Activated CD4-positive, alpha-beta T cell treated with anti-CD3 and anti-CD28 coated beads, Interleukin-2, amount 10 ng/mL, durations not matched to agents 7 days and 5 days (primary cell): ENCODE results near the gene PAXX. TPM values are rescaled to one million over a fixed set of nuclear protein-coding genes. Genes with fewer than 3 reads are reported as not detected.
"Not testable (repeated sequence)": the region's sequence is repeated elsewhere in the genome, so short reads cannot be mapped to it uniquely, and the experiment has no call there.

Experiments used
- CTCF ChIA-PET: fragments of 350-600 bp; sonication (Branson Sonifier 250); formaldehyde crosslinking; loops from one replicate; lab custom pipeline; 2021; ENCODE audit warnings: antibody characterized with exemption; lab: Charles Lee
- POLR2A ChIA-PET: fragments of 350-600 bp; sonication (Branson Sonifier 250); formaldehyde crosslinking; loops from one replicate; lab custom pipeline; 2021; ENCODE audit warnings: antibody characterized with exemption; lab: Charles Lee
- DNase-seq: peaks from one replicate; pipeline ENCODE4 v3.0.0-alpha.2; 2020
- H3K27ac Mint-ChIP-seq: one replicate; pipeline ENCODE4 v1.8.0; 2021; ENCODE audit warnings: mild to moderate bottlenecking, moderate library complexity, mixed read lengths
- H3K27me3 Mint-ChIP-seq: one replicate; pipeline ENCODE4 v1.8.0; 2021; ENCODE audit warnings: mixed read lengths
- H3K36me3 Mint-ChIP-seq: one replicate; pipeline ENCODE4 v1.8.0; 2021; ENCODE audit warnings: low read depth, mixed read lengths
- H3K4me1 Mint-ChIP-seq: one replicate; pipeline ENCODE4 v1.8.0; 2021; ENCODE audit warnings: mixed read lengths
- H3K4me3 Mint-ChIP-seq: one replicate; pipeline ENCODE4 v1.8.0; 2021; ENCODE audit warnings: mild to moderate bottlenecking, moderate library complexity, mixed read lengths
- H3K9me3 Mint-ChIP-seq: one replicate; pipeline ENCODE4 v1.8.0; 2021; ENCODE audit warnings: mixed read lengths
- total RNA-seq, 2 experiments: library from RNA; stranded (reverse); gene quantifications; one replicate each; pipeline ENCODE4 v1.2.3, GENCODE V29; 2021

Gene PAXX
- total RNA-seq, 2 experiments from 2014 or later, result 80.2 to 98.4 TPM

DNA sequence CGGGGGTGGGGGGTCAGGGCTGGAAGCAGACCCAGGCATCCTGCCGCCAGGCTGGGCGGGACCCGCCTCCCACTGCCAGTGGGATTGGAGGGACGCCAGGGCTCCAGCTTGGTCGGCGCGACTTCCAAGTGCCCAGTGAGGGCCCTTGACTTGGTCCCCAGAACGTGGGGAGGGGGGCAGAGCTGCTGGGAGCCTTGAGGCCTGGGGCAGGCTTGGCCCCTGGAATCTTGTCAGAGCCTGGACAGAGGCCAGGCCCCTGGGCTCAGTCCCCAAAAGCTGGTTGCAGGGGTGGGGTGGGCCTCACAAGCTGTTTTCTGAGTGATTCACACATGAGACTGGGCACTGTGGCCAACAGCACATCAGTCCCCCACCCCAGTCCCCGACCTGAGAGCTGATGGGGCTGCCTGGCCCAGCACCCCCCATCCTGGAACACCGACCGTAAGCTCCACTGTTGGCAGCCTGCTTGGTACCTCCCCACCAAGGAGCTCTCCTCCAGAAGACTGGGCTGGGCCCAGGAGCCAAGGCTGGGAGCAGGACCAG is 3.6 kb downstream of the PAXX start:
- Mint-ChIP-seq H3K36me3 (peaks cover 7% of the 10 kb centered on the region), H3K9me3 (no peaks in the 10 kb centered on the region), H3K27me3 (peaks cover 6% of the 10 kb centered on the region), H3K4me3 (peak overlapping the region; percentile 59), H3K27ac (peak overlapping the region; percentile 81), H3K4me1 (peaks cover 55% of the 10 kb centered on the region)
- POLR2A ChIA-PET, result no interaction called here
- CTCF ChIA-PET, result interaction anchor here (0.5 to 2.6 kb wide), 6 partner anchors 18 to 173 kb away, joined by 3 to 15 read pairs (median 6); partner anchors contain the start of gene AJM1
- DNase-seq, result no peak

DNA sequence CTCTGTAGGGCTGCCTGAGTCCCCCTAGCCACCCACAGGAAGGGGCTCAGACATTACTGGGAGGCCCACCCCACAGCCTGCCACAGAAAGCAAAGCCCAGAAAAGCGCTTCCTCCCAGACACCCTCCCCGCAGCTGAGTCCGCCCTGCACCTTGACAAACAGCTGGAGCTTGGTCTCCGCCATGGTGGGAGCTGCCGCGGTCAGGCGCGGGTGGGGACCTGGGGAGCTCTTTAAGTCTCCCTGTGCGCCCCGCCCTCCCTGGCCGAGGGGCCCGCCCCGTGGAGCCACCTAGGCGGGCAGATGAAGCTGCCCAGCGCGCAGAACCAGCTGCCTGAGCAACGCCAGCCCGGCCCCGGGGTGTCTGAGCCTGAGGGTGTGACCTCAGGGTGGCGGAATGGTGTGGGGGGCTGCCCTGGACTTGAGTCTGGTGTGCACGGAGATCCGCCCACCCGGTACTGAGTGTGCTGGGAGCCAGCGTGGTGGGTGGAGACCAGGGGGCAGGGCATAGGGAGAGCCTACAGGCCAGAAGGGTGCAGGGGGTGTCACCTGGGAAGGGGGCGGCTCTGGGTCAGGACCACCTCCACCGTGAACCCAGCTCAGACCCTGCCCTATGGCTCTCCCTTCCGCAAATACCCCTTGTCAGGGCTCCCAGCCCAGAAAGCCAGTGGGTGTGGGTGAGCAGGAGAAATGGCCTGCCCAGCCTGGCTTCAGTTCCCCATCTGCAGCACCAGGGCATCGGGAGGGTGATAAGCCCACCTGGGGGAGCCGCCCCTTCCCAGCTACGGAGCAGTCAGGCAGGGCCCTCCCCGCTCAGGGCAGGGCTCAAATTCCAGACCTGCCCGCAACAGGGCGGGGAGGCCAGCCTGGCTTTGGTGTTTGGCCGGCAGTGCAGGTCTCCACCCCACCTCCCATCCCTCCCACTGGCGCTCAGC is 4.4 kb downstream of the PAXX start, which contains the start of gene CLIC3:
CLIC3 (minus strand) TSS at position 208 of the 932 bp plus-strand sequence; CDS start at position 183, 25 bp downstream.
- Mint-ChIP-seq H3K4me1 (peaks cover 52% of the 10 kb centered on the region), H3K9me3 (no peaks in the 10 kb centered on the region), H3K27me3 (peaks cover 6% of the 10 kb centered on the region), H3K36me3 (peaks cover 7% of the 10 kb centered on the region), H3K27ac (peak within 1 kb of the TSS; percentile 89), H3K4me3 (peak within 1 kb of the TSS; percentile 59)
- POLR2A ChIA-PET, result no interaction called here
- CTCF ChIA-PET, result interaction anchor here (0.5 to 2.6 kb wide), 7 partner anchors 19 to 174 kb away, joined by 3 to 15 read pairs (median 5); partner anchors contain the start of gene AJM1
- DNase-seq, result peak; percentile 60

DNA sequence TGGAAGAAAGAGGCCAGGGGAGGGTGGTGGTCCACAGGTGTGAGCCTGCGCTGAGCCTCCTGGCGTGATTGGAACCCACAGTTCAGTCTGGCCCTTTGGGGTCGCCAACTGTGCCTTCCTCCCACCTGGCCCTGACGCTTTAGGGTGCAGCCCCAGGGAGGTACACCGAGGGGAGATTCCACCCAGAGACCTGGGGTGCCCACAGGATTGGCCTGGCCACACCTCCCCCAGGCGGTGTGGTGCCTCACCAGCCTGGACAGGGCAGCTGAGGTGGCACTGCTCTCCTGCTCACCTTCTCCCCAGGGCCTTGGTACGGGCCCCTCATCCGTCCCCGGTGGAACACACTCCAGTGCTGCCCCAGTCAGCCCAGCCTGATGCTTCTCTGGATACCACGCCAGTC is 5.1 kb downstream of the PAXX start:
- Mint-ChIP-seq H3K4me3 (peak overlapping the region; percentile 43), H3K27ac (peak overlapping the region; percentile 89), H3K27me3 (peaks cover 6% of the 10 kb centered on the region), H3K36me3 (peaks cover 7% of the 10 kb centered on the region), H3K4me1 (peaks cover 51% of the 10 kb centered on the region), H3K9me3 (no peaks in the 10 kb centered on the region)
- no peak for DNase-seq
- ChIA-PET POLR2A (no interaction called here), CTCF (interaction anchor here (1.2 to 2.6 kb wide), 2 partner anchors 32 to 155 kb away, joined by 3 to 15 read pairs; partner anchors contain the start of gene AJM1)

DNA sequence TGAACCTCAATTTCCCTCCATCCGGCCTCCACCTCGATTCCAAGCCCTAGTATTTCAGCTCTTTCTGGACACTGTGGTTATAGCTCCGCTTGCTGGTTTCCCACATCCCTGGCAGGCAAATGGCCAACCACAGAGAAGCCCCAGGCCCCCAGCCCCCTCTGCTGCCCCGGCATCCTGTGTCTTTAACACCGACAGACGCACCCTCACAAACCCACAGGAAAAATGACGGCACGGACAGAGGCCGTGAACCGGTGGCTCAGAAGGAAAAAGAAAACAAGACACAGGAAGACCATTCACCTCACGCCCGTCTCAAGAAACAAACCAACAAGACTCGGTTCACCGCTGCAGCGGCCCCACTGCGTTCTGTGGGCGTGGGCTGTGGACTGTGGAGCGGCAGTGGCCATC is 5.6 kb downstream of the PAXX start:
- Mint-ChIP-seq H3K4me1 (peaks cover 51% of the 10 kb centered on the region), H3K27me3 (peaks cover 6% of the 10 kb centered on the region), H3K4me3 (peak overlapping the region; percentile 43), H3K36me3 (peaks cover 7% of the 10 kb centered on the region), H3K9me3 (no peaks in the 10 kb centered on the region), H3K27ac (peak overlapping the region; percentile 89)
- ChIA-PET POLR2A (no interaction called here), CTCF (interaction anchor here (1.2 to 2.6 kb wide), 2 partner anchors 31 to 156 kb away, joined by 3 to 15 read pairs; partner anchors contain the start of gene AJM1)
- DNase-seq, result peak; percentile 43

DNA sequence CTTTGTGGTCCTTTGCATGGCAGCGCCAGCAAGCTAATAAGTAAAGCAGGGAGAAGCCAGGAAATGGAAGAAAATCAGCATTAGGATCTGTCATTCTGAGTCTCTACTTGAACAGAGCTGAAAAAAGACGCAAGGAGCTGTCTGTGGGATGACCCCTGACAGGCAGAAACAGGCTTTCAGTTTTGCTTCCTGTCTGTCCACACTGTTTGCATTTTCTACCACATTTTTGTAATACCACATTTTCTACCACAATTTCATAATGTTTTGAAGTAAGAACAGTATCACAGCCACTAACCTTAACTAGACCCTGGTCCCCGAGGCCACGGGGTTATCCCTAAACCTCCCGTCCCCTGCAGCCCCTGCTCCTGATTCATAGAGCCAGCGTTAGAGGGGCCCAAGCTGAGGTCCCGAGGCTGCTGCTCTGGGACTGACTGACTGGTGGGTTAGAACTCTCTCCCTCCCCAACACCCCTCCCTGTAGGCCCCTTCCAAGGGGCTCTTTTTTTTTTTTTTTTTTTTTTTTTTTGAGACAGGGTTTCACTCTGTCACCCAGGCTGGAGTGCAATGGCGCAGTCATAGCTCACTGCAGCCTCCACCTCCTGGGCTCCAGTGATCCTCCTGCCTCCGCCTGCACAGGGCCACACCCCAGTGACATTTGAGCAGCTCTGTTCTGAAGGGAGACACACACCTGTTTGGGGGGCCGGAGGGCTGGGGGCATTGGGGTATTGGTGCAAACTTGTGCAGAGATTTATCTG is 8.1 kb downstream of the PAXX start:
- DNase-seq, result peak; percentile 49
- Mint-ChIP-seq H3K9me3 (no peaks in the 10 kb centered on the region), H3K27ac (peak overlapping the region; percentile 75), H3K36me3 (no peaks in the 10 kb centered on the region), H3K27me3 (peaks cover 6% of the 10 kb centered on the region), H3K4me3 (peak overlapping the region; percentile 25), H3K4me1 (peaks cover 42% of the 10 kb centered on the region)
- CTCF ChIA-PET, result interaction anchor here (0.6 to 1.9 kb wide), 8 partner anchors 8 to 35 kb away, joined by 3 to 10 read pairs (median 4); no protein-coding TSS in a partner anchor
- POLR2A ChIA-PET, result no interaction called here

DNA sequence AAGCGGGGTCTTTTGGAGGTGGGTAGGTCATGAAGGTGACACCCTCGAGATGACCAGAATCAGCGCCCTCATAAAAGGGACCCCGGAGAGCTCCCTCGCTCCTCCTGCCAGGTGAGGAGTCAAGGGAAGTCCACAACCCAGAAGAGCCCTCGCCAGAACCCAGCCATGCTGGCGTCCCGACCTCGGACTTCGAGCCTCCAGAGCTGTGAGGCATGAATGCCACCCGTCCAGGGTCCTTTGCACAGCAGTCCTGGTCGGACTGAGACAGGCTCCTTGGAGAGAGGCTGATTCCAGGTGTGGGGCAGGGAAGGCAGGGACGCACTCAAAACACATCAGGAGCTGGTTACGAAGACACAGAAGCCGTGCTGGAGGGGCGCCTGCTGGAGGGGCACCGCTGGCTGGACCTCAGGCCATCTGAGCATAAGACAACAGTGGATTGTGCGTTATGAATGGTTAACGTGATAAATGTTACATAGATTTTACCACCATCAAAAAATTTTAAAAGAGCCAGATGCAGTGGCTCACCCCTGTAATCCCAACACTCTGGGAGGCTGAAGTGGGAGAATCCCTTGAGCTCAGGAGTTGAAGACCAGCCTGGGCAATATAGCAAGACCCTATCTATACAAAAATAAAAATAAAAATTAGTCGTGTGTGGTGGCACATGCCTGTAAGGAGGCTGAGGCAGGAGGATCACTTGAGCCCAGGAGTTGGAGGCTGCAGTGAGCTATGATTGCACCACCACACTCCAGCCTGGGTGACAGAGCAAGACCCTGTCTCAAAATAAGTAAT is 9.8 kb downstream of the PAXX start:
- Mint-ChIP-seq H3K4me3 (no peak overlapping the region), H3K27ac (no peak overlapping the region), H3K9me3 (no peaks in the 10 kb centered on the region), H3K27me3 (peaks cover 6% of the 10 kb centered on the region), H3K36me3 (no peaks in the 10 kb centered on the region), H3K4me1 (peaks cover 33% of the 10 kb centered on the region)
- ChIA-PET CTCF (interaction anchor here (1.0 to 1.6 kb wide), 2 partner anchors 27 to 66 kb away, joined by 3 to 5 read pairs; no protein-coding TSS in a partner anchor), POLR2A (no interaction called here)
- DNase-seq, result no peak

DNA sequence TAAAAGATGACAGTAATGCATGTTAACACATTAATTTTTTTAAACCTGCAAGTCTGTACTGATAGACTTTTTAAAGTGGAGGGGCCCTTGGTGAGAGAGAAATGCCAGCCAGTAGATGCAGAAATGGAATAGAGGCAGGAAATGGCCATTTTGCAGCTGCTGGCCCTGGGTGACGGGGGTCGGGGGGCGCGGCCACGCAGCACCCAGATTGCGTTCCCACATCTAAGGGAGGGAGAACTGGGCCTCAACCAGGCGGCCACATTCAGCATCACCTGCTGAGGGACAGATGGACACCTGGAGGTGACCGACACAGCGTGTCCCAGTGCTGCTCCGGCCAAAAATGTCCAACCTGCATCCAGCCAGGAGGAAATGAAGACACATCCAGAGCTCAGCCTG is 10.4 kb downstream of the PAXX start:
- CTCF ChIA-PET, result interaction anchor here (1.6 to 1.9 kb wide), 2 partner anchors 27 to 32 kb away, joined by 5 to 8 read pairs; no protein-coding TSS in a partner anchor
- no peak for DNase-seq
- Mint-ChIP-seq H3K27ac (no peak overlapping the region), H3K4me3 (no peak overlapping the region), H3K9me3 (no peaks in the 10 kb centered on the region), H3K4me1 (peaks cover 27% of the 10 kb centered on the region), H3K27me3 (peaks cover 5% of the 10 kb centered on the region), H3K36me3 (no peaks in the 10 kb centered on the region)
- POLR2A ChIA-PET, result no interaction called here

DNA sequence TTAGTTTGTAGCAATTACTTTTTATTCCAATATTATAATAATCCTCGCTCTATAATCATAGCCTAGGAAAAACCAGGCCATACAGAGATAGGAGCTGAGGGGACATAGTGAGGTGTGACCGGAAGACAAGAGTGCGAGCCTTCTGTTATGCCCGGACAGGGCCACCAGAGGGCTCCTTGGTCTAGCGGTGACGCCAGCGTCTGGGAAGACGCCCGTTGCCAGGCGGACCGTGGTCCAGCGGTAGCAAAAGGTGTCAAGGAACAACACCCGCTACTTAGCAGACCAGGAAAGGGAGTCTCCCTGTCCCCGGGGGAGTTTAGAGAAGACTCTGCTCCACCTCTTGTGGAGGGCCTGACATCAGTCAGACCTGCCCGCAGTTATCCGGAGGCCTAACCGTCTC is 12.1 kb downstream of the PAXX start:
- CTCF ChIA-PET, result interaction anchor here (1.5 to 1.9 kb wide), 2 partner anchors 10 to 31 kb away, joined by 3 to 8 read pairs; no protein-coding TSS in a partner anchor
- H3K36me3 Mint-ChIP-seq, H3K9me3 Mint-ChIP-seq, POLR2A ChIA-PET, H3K4me3 Mint-ChIP-seq, DNase-seq, H3K27ac Mint-ChIP-seq, H3K27me3 Mint-ChIP-seq: not testable (repeated sequence)
- peaks cover 14% of the 10 kb centered on the region for H3K4me1 Mint-ChIP-seq

DNA sequence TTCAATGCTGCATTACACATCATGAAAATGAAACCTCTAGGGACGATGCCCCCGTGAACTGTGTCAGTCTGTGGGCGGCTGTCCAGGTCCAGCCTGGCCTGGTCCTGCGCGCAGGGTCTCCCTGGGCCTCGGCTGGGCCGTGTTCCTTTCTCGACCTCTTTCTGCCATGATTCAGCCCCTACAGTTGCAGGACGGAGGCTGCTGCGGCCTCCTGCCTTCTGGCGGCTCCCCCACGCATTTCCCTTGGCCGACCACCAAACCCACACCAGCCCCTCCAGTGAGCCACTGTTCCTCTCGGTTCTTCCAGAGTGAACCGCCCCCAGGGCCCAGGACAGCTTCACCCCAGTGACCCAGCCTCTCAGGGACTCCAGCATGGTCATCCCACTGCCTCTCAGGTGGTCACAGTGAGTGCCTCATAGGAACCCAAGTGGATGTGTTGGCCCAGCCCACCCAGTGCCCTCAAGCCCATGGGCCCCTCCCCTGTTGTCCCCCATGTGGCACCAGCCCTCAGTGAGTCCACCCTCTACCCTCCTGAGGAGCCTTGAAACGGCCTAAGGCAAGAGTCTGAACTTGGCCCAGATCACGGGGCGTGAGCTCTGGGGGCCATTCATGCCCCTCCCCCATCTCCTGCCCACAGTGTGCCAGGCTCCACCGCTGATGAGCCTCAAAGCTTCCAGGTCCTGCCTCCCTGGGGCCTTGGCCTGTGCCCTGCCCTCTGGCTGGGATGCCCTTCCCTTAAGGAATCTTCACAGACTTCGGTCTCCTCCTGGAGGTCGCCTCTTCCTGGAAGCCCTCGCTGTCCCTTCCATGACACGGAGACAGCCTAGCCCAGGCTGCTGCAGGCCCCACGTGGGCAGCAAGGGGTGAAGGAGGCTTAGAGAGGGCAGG is 14.1 kb downstream of the PAXX start:
- Mint-ChIP-seq H3K4me3 (no peak overlapping the region), H3K4me1 (no peaks in the 10 kb centered on the region), H3K36me3 (peaks cover 1% of the 10 kb centered on the region), H3K27ac (no peak overlapping the region), H3K9me3 (no peaks in the 10 kb centered on the region), H3K27me3 (no peaks in the 10 kb centered on the region)
- ChIA-PET POLR2A (no interaction called here), CTCF (interaction anchor here (1.0 to 1.2 kb wide), 3 partner anchors 15 to 29 kb away, joined by 3 read pairs; no protein-coding TSS in a partner anchor)
- no peak for DNase-seq

DNA sequence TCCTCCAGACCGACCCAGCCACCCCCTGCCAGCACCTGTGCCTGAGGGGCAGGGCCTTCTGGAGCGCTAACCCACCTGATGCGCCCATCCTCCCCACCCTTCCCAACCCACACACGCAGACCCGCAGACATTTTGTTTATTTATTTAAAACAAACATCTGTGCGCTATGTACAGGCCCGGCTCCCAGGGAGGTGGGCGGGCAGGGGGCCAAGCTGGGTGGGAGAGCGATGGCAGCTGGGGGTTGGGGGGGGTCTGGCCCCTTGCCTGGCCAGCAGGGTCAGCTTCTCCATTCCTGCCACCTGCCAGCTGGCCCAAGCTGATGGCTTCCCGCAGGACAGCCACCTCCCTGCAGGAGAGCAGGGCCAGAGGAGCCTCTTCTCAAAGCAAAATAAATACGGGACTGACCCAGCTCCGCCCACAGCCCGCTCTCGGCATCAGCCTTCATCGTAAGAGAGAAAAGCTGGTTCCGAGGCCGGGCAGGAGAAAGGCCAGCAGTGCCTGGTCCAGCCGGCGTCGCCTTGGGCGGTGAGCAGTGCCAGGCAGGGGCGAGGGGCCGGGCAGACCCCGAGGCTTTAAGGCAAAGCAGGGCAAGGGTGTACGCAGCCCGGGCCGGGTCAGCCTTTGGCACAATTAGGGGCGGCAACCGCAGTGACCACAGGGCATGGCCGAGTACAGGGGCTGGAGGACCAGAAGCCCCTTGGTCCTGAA is 15.0 kb downstream of the PAXX start:
- no peak overlapping the region for H3K27ac Mint-ChIP-seq
- CTCF ChIA-PET, result interaction anchor here (1.0 to 1.3 kb wide), 2 partner anchors 28 to 39 kb away, joined by 3 read pairs; partner anchors contain the start of gene NPDC1
- POLR2A ChIA-PET, result no interaction called here
- no peak overlapping the region for H3K4me3 Mint-ChIP-seq
- no peaks in the 10 kb centered on the region for H3K4me1 Mint-ChIP-seq
- no peaks in the 10 kb centered on the region for H3K9me3 Mint-ChIP-seq
- no peaks in the 10 kb centered on the region for H3K27me3 Mint-ChIP-seq
- peaks cover 6% of the 10 kb centered on the region for H3K36me3 Mint-ChIP-seq
- DNase-seq, result no peak
